Hematopoietic multipotent progenitor cell treated with erythropoietin and hydrocortisone succinate and interleukin-3 and kit ligand, for 15 days (in vitro differentiated cells): Measurements from ENCODE around the gene SRSF2.
"Not testable (repeated sequence)": the region's sequence is repeated elsewhere in the genome, so short reads cannot be mapped to it uniquely, and the experiment has no call there.

Experiments
- DNase-seq: peaks from one replicate; pipeline ENCODE4 v3.0.0-alpha.2; 2015; ENCODE audit warnings: low spot score

SRSF2 gene

DNA sequence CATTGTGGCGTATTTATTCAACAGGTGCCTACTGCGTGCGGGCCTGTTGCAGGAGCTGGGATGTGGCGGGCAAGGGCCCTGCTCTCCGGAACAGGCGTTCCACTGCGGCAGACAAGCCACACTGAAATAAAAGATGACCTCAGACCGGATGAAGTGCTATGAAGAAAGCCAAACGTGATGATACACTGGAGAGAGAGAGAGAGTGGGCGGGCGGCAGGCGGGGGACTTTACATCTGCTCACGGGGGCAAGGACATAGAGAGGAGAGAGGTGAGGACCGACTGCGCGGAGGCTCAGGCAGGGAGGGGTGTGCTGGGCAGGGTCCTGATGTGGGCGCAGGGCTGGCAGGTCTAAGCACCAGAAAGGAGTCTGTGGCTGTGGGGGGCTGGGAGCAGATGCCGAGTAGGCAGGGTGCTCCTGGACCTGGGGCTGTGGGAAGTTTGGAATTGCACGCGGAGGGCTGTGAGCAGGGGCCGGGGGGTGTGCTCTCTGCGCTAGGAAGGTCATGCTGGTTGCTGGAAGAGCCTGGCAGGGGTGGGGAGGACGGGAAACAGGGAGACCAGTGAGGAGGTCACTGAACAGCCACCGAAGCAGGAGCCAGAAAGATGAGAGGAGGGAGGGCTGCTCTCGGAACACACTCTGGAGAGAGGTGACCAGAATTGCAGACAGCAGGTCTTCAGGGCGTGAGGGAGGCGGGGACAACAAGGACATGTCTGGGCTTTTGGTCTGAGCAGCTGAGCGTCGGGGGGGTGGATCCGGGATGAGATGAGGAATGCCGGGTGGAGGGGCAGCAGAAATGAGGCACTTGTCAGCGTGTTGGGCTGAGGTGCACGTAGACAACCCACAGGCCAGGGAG, 36.3 kb downstream of the SRSF2 start:
- no peak for DNase-seq

DNA sequence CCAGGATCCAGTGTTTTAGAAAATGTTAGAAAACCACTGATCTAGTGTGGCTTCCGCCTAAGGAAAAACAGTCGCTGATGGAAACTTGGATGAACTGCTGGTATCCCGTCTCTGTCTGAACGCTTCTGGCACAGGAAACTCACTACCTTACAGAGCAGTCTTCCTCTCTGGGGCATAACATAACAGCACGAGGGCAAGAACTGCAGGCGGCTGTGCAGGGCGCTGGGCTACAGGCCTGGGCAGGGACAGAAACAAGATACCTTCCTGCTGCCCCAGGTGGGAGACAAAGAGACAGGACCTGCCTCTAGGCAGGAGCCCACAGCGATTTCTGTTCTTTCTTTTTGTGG, 36.9 kb downstream of the SRSF2 start:
- DNase-seq: no peak

- DNase-seq: not testable (repeated sequence)
Observed at GRCh38 chr17:76698466-76698977, 38.6 kb downstream of the SRSF2 start.

DNA sequence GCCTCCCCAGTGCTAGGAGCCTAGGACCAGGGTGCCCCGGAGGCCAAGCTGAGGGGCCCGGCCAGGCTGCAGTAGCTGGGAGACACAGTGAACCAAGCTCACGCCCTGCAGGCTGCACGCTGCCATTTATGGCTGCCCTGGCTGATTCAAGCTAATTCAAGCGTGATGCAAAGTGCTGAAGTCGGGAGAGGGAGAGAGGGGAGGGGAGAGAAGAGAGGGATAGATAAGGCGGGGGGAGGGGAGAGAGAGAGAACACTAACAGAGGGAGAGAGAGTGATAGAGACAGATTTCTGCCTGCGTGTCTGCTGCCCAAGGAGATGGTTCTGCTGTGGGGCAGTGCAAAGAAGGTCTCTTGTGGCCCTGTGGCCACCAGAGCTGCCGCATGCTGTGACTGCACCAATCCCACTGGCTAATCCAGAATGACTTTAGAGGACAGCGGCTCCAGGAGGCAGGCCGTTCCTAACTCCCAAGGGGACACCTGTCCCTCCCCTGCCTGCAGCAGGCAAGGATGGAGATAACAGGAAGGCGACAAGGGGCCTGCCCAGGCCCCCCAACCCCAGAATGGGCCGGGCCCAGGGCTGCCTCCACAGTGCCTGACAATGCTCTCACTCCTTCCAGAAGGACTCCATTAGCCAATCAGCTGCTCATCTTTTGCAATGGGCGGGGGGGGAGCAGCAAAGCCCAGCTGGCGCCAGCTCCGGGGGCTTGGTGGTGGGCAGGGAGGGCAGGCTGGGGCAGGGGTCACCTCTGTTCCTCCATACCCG, 39.2 kb downstream of the SRSF2 start:
- no peak for DNase-seq

- no peak for DNase-seq
Observed at GRCh38 chr17:76696763-76697701, 40.1 kb downstream of the SRSF2 start.

DNA sequence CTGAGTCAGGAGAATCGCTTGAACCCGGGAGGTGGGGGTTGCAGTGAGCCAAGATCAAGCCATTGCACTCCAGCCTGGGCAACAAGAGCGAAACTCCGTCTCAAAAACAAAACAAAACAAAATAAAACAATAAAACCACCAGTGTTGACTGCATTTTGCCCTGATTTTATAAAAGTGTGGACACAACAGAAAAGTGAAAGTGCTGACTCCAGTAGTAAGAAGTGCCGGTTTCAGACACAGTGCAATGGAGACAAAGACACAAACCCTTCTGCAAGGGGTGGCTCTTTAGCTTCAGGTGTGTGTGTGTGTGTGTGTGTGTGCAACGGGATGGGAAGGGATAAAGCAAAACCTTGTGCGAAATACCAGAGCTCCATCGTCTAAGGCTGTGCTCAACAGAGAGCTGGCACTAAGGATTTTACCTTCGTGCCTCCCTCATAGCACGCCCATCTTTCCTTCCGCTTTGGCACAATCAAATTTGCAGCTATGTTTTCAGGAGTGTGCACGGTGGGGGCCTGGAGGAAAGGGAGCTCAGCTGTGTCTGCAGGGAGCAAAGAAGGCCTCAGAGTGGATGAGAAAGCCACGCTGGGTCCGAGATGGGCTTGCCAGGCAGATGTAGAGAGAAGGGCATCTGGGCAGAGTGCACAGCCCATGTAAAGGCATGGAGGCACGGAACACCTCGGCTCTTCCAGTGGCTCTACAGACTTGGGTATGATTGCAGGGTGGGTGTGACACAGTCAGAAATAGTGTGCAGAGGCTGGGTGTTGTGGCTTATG, 41.9 kb downstream of the SRSF2 start:
- DNase-seq: no peak

- DNase-seq: no peak
Observed at GRCh38 chr17:76691379-76692191, 45.5 kb downstream of the SRSF2 start.

- no peak for DNase-seq
Observed at GRCh38 chr17:76690596-76691280, 46.4 kb downstream of the SRSF2 start.

DNA sequence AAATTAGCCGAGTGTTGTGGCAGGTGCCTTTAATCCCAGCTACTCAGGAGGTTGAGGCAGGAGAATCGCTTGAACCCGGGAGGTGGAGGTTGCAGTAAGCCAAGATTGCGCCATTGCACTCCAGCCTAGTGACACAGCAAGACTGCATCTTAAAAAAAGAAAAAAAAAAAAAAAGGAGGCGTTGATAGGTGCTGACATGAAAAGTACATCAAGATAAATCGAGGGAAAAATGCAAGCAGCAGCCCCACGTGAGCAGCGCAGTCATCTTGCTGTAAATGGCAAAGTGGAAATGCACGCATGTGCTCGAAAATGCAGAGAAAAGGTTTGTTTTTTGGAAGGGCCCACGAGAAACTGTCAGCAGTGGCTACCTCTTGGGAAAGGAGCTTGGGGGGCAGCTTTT, 47.3 kb downstream of the SRSF2 start:
- no peak for DNase-seq

DNA sequence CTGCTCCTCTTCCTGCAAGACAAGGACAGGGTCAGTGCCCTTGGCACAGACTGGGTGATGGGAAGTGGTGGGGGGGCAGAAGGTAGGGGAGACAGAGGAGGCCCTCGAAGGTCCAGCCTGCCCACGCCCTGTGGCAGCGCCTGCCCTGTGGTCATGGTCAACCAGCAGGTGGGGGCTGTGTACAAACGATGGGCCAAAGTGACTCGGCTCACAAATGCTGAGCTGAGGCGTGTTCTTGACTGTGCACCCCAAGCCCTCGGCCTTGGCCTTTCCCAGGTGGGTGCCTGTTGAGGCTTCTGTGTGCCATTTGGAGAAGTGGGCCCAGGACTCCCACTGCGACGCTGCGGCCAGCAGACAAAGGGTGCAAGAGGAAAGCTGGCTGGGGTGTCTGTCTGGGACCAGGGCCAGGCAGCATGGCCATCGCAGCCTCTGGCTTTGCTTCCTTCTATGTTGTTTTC, 48.9 kb downstream of the SRSF2 start:
- DNase-seq: no peak

DNA sequence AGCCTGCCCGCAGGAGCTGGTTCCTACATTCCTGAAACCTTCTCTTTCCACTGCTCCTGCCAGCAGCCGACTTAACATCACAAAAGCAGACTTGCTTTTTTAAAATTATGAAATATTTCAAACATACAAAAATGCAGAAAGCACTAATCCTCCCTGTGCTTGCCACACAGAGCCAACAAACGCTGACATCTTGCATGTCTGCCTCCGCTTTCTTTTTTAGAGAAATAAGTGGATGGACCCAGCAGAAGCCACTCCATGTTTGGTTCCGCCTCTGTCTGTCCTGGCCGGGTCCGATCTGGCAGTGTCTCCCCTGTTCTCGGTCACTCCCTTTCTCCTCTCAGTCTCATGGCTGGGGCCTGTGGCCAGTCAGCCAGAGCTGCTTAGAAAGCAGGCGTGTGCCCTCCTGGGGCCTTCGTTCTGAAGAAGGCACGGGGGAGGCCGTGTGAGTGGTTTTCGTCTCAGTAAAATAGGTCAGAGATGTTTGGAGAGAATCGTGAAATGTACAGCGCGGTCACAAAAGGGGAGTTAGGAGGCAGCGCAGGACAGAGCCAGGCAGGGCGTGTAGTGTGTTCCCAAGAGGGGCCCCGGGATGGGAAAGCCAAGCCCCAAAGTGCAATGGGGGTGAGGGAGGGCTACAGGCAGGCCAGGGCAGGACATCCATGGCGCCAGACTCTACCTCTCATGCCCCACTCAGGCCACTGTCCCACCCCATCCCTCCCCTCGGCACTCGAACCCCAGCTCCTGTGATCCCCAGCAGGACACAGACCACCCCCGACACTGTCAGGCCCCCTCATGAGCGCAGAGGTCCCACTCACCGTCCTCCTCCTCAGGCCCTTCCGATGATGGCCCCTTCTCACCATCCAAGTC, 49.6 kb downstream of the SRSF2 start:
- no peak for DNase-seq

DNA sequence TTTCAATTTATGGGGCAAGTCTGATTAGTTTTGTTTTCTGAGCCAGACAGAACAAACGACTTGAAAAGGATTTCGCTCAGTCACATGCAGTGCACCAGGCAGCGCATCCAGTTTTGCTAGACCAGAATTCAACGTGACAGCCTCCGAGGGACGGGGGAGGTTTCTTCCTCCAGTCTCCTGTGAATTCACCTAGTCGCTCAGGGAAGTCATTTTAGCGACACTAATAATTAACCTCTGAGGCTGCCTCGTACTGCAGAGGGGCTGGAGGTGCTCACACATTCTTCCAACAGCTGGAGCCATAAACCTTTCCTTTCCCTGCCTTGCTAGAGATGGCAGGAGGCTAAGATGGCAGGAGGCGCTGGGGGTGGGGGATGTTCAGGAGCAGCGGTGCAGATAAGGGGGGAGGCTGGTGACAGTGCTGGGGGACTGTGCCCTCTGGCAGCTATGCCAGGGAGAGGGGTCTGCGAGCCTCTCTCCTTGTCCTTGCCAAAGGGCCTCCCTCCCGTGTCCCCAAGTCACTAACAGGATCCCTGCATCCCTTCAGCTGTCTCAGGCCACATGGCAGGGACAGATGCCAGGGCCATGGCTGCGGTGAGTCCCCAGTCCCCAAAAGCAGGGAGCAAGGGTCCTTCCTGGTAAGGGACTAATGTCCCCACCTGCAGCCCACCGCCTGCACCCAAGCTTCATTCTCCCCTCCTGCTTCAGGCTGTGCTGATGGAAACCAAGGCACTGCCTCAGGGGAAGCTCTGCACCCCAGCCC, 50.4 kb downstream of the SRSF2 start:
- DNase-seq: no peak

DNA sequence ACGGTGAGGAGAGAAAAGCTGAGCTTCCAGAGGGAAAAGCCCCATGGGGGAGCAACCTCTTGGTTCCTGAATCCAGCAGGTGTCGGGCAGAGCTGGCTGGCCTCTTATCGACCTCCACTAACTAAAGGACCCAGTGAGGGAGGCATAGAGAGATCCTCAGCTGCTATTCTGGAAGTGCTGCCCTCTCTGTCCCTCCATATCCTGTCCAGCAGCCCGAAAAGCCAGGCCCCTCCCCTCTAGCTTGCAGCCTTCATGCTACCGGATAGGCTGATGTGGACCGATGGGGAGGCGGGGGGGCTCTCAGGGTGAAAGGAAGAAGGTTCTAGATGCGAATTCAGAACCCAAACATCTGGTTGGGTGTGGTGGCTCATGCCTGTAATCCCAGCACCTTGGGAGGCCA, 51.3 kb downstream of the SRSF2 start:
- no peak for DNase-seq

DNA sequence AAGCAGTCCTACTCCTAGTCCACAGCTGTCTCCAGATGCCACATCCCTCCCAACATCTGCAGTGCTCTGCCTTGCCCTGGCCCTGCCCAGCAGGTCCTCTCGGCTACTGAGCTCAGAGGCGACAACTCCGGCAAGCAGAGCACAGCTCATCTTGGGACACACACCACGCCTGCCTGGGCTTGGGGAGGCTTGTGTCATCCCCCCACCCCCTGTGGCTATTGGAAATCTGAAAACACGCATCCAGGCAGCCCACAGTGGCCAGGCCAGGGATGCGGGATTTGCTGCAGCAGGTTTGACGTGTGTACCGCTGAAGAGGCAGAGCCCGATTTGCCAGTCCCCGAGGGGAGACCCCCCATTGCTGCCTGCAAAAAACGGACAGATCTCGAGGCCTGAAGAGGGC, 51.8 kb downstream of the SRSF2 start:
- no peak for DNase-seq

DNA sequence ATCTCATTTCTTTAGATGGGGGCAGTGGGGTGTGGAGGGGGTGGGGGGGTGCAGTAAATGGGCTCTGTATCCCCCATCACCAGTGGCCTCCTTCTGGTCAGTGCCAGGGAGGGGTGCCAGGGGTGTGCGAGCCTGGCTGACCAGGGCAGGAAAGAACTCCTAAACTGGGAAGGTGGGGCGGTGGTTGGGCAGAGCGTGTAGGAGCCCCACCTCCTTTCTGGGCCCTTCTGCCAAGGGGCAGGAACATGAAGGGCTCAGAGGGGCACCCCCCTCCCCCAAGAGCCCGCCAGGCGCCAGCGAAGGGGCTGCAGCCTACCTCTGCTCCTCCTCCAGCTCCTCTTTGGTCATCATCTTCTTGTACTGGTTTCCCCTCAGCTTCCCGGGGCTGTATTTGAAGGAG, 52.4 kb downstream of the SRSF2 start:
- no peak for DNase-seq
